Gastrocnemius medialis (tissue), 4 donors: ENCODE results near the gene CHDH. TPM values are rescaled to one million over a fixed set of nuclear protein-coding genes. Genes with fewer than 3 reads are reported as not detected.

Source experiments
- ATAC-seq, 2 donors: fragments of 150-250 bp; one replicate each; pipeline ENCODE4 v1.9.1; 2016
- DNase-seq, 2 donors: peaks; one replicate each; pipeline ENCODE4 v3.0.0-alpha.2; 2019
- H3K27ac ChIP-seq, 4 donors: fragments of 200-600 bp; sonication (generic); 1 replicate in 1 of 4; 2 replicates in 3 of 4; pipeline ENCODE4 v1.5.1; 2016 to 2018; ENCODE audit warnings: mild to moderate bottlenecking in 2 of 4, moderate library complexity in 1 of 4
- H3K27me3 ChIP-seq, 3 donors: fragments of 200-600 bp; sonication (generic) in 2 of 3; 1 replicate in 1 of 3; 2 replicates in 2 of 3; pipeline versions ENCODE4 v1.5.1 to v1.6.0; 2016 to 2019; ENCODE audit warnings: mild to moderate bottlenecking in 1 of 3, moderate library complexity in 1 of 3
- H3K36me3 ChIP-seq, 2 donors: fragments of 200-600 bp; sonication (generic) in 1 of 2; one replicate each; pipeline ENCODE4 v1.5.1; 2017 to 2018
- H3K4me1 ChIP-seq, 2 donors: fragments of 200-600 bp; sonication (generic) in 1 of 2; one replicate each; pipeline ENCODE4 v1.5.1; 2016 to 2017; ENCODE audit warnings: mild to moderate bottlenecking in 2 of 2
- H3K4me3 ChIP-seq, 4 donors: fragments of 200-600 bp; sonication (generic) in 3 of 4; 1 replicate in 1 of 4; 2 replicates in 3 of 4; pipeline ENCODE4 v1.5.1; 2016 to 2019; ENCODE audit warnings: mild to moderate bottlenecking in 2 of 4
- H3K9me3 ChIP-seq, 3 donors: fragments of 200-600 bp; sonication (generic) in 2 of 3; 1 replicate in 1 of 3; 2 replicates in 2 of 3; pipeline ENCODE4 v1.5.1; 2016 to 2019
- POLR2A ChIP-seq, 2 donors: fragments of 450-650 bp; IDR thresholded peaks; one replicate each; pipeline ENCODE4 v1.6.1; 2017; ENCODE audit warnings: antibody characterized with exemption in 2 of 2, mild to moderate bottlenecking in 2 of 2, moderate library complexity in 2 of 2
- in situ Hi-C, 4 donors: fragments of 200-750 bp; cut with MboI; loops; one replicate each; pipeline versions ENCODE4 v1.15.0 to v1.8.0; 2017; ENCODE audit warnings: low sequenced_read_pairs in 4 of 4
- intact Hi-C: fragments of 100-400 bp; cut with DNase I; formaldehyde crosslinking; loops from one replicate; pipeline ENCODE4 v1.15.1; 2023; ENCODE audit warnings: low total_unique reads
- total RNA-seq, 4 donors: library from RNA; depleted of rRNA; stranded (reverse); fragments of >200 nt; gene quantifications; one replicate each; pipeline versions ENCODE4 v1.1.0 to v1.2.3, GENCODE V29; 2016
- TF ChIP-seq, protein P1 (sequence below), 5 experiments: fragments of 450-650 bp in 3 of 5; fragments of 200-600 bp in 2 of 5; sonication (generic) in 2 of 5; IDR thresholded peaks in 4 of 5; conservative IDR thresholded peaks in 1 of 5; 1 replicate in 4 of 5; 2 replicates in 1 of 5; pipeline ENCODE4 v1.5.1; 2016 to 2019; ENCODE audit warnings: antibody characterized with exemption in 5 of 5, mild to moderate bottlenecking in 3 of 5, moderate library complexity in 3 of 5

The CHDH gene
- total RNA-seq, 4 donors from 2014 or later = 3.1 to 6.5 (median 3.6) TPM

DNA sequence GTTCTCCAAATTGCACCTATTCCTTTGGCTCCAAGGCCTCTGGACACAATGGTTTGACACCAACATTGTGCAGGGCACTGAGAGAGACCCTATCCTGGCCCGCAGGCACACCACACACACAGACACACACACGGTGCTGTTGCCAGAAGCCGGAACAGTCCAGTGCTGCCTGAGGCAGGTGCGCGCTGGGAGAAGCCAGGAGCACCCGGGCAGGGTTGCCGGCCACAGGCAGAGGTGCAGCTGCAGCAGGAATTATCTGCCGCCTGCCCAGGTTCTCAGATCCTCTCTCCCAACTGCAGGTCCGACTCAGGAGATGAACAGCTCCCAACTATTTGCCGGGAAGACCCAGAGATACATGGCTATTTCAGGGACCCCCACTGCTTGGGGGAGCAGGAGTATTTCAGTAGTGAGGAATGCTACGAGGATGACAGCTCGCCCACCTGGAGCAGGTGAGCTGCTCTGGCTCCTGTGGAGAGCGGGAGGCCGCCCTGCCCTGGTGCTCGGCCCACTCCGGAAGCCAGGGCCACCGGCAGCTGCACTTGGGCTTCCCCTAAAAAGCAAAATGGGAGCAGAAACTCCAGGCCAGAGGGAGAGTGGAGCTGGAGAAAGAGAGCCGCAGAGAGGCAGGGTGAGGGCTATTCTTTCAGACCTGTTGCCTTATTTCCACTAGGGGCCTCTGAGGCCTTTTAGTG, 42.9 kb downstream of the CHDH start:
- Histone ChIP-seq H3K27ac (no peak overlapping the region), H3K9me3 (no peaks in the 10 kb centered on the region), H3K36me3 (no peaks in the 10 kb centered on the region), H3K4me1 (peaks cover 0 to 8% of the 10 kb centered on the region in 2 donors), H3K27me3 (no peaks in the 10 kb centered on the region), H3K4me3 (no peak overlapping the region)
- TF ChIP-seq, protein P1, sequence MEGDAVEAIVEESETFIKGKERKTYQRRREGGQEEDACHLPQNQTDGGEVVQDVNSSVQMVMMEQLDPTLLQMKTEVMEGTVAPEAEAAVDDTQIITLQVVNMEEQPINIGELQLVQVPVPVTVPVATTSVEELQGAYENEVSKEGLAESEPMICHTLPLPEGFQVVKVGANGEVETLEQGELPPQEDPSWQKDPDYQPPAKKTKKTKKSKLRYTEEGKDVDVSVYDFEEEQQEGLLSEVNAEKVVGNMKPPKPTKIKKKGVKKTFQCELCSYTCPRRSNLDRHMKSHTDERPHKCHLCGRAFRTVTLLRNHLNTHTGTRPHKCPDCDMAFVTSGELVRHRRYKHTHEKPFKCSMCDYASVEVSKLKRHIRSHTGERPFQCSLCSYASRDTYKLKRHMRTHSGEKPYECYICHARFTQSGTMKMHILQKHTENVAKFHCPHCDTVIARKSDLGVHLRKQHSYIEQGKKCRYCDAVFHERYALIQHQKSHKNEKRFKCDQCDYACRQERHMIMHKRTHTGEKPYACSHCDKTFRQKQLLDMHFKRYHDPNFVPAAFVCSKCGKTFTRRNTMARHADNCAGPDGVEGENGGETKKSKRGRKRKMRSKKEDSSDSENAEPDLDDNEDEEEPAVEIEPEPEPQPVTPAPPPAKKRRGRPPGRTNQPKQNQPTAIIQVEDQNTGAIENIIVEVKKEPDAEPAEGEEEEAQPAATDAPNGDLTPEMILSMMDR (IDR thresholded peaks at IDR 0.05 in 4 of 5, conservative IDR thresholded peaks at IDR 0.05 in 1 of 5) = no peak
- no peak for TF ChIP-seq POLR2A (IDR thresholded peaks at IDR 0.05)
- DNase-seq (no peak), ATAC-seq (no peak)
- in situ Hi-C loops = no loop called here
- intact Hi-C loops = no loop called here

DNA sequence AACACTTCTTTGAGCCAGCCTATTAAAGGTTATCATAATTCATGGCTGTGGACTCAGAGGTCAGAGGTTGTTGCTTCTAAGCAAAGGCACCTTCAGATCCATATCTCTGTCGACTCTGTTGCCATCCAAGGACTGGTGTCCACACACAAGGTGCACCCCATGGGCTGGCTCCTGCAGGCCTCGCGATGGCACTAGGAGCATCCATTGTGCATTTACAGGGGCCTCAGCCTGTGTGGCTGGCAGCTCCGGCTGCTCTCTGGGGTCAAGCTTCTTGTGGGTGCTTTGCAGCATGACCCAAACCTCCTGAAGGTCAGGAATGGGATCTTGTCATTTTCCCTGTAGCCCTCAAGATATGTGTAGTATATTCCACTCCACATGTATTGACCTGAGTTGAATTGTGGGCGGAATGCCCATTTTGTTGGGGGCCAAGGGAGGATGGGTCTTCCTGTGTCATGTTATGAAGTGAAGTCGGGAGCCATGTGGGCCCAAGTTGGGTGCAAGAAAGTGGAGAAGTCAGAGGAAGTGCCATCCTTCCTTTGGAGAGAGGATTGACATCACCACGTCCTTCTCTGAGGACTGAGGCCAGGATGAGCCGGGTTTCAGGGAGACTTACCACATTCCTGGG, 43.9 kb downstream of the CHDH start:
- H3K27me3 ChIP-seq = no peaks in the 10 kb centered on the region
- in situ Hi-C loops (no loop called here), intact Hi-C loops (no loop called here)
- H3K36me3 ChIP-seq = no peaks in the 10 kb centered on the region
- peaks cover 0 to 8% of the 10 kb centered on the region in 2 donors for H3K4me1 ChIP-seq
- TF ChIP-seq, protein P1 (IDR thresholded peaks at IDR 0.05 in 4 of 5, conservative IDR thresholded peaks at IDR 0.05 in 1 of 5) = no peak
- TF ChIP-seq POLR2A (IDR thresholded peaks at IDR 0.05) = no peak
- no peaks in the 10 kb centered on the region for H3K9me3 ChIP-seq
- H3K4me3 ChIP-seq = no peak overlapping the region
- DNase-seq = no peak
- ATAC-seq = no peak
- no peak overlapping the region for H3K27ac ChIP-seq

DNA sequence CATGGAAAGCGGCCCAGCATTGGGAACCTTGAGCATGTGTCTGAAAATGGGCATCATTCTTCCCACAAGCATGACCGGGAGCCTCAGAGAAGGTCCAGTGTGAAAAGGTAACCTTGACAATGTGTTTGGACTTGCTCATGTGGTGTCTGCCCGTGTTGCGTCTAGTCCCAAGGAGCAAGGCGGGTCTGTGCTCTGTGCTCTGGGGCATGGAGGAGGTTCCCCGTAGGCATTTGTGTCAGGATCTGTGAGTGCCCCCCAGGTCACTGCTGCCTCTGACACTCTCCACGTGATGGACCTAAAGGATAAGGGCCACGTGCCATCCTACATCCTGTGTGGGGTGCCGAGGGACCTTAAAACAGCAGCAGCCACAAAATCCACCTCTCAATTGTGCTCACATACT, 44.9 kb downstream of the CHDH start:
- in situ Hi-C loops (no loop called here), intact Hi-C loops (no loop called here)
- no peaks in the 10 kb centered on the region for H3K27me3 ChIP-seq
- TF ChIP-seq POLR2A (IDR thresholded peaks at IDR 0.05) = no peak
- TF ChIP-seq, protein P1 (IDR thresholded peaks at IDR 0.05 in 4 of 5, conservative IDR thresholded peaks at IDR 0.05 in 1 of 5) = no peak
- no peaks in the 10 kb centered on the region for H3K36me3 ChIP-seq
- no peak for DNase-seq
- H3K4me1 ChIP-seq = peaks cover 0 to 2% of the 10 kb centered on the region in 2 donors
- ATAC-seq = no peak
- no peak overlapping the region for H3K27ac ChIP-seq
- no peaks in the 10 kb centered on the region for H3K9me3 ChIP-seq
- H3K4me3 ChIP-seq = no peak overlapping the region

DNA sequence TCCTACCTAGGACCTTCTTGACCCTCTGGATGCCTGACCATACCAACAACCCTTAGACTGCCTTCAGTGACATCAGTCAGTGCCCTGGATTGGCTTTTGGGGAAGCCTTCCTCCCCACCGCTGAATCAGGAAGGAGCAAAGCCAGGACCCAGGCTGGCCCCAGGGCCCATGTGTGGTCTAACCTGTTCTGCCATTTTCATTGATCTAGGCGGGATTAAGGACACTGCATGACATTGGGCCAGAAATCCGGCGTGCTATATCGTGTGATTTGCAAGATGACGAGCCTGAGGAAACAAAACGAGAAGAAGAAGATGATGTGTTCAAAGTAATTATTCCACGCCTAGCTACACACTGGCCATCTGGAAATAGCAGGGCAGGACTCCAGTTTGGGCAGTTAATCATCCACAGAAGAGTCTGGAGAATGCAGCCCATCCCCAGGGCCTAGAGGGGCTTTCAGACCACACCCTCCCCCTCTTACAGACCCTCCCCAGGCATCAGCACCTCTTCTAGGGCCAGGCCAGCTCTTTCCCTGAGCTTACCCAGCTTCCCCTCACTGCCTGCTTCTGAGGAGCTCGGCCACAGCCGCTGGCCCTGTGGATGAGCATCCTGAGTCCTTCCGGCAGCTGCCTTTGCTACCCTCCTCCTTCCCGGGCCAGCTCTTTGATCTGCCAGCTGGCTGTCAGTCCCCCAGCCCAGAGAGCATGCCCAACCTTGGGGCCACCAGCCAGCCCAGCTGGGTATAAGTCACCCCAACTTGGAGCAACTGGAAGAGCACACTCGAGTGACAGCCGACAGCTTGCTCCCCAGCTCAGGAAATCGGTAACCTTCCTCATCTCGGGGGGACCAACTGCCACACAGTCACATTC, 45.9 kb downstream of the CHDH start:
- intact Hi-C loops (no loop called here), in situ Hi-C loops (no loop called here)
- no peak for ATAC-seq
- DNase-seq = no peak
- Histone ChIP-seq H3K27me3 (no peaks in the 10 kb centered on the region), H3K27ac (no peak overlapping the region), H3K4me1 (no peaks in the 10 kb centered on the region), H3K36me3 (no peaks in the 10 kb centered on the region), H3K9me3 (no peaks in the 10 kb centered on the region), H3K4me3 (no peak overlapping the region)
- TF ChIP-seq POLR2A (IDR thresholded peaks at IDR 0.05) = no peak
- TF ChIP-seq, protein P1 (IDR thresholded peaks at IDR 0.05 in 4 of 5, conservative IDR thresholded peaks at IDR 0.05 in 1 of 5) = no peak
